Epithelial cell of esophagus (primary cell): ENCODE data around the gene ARMH4.

Experiments
- DNase-seq: peaks from one replicate; pipeline ENCODE4 v3.0.0; 2010; ENCODE audit warnings: low read depth
- H3K4me3 ChIP-seq: 2 replicates; pipeline ENCODE4 v1.5.1; 2011; ENCODE audit warnings: mild to moderate bottlenecking, low read length, control low read depth
- TF ChIP-seq, protein P1 (sequence below): IDR thresholded peaks from 2 replicates; pipeline ENCODE4 v1.5.1; 2011; ENCODE audit warnings: low read depth, mild to moderate bottlenecking, low read length, control low read depth, inconsistent platforms; ENCODE audit not compliant: insufficient read depth; ENCODE audit errors: missing control alignments

ARMH4 gene

DNA sequence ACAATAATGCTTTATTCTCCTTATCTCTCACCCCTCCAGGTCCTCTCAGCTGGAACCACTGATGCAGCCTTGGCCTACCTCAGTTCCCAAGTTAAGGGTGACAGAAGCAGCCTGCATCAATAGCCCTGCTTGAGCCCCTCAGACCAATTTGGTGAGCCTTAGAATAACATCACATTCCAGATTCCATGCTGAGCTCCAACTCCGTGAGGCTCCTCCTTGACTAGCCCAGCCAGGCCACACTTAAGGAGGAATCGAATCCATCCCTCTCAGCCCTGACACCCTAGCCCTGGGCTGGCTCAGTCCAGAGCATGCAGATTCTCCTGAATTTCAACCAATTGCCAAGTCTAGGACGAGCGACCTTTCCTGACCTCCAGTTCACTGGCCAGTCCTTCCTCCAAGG lies 91.1 kb downstream of the ARMH4 start:
- TF ChIP-seq, protein P1, sequence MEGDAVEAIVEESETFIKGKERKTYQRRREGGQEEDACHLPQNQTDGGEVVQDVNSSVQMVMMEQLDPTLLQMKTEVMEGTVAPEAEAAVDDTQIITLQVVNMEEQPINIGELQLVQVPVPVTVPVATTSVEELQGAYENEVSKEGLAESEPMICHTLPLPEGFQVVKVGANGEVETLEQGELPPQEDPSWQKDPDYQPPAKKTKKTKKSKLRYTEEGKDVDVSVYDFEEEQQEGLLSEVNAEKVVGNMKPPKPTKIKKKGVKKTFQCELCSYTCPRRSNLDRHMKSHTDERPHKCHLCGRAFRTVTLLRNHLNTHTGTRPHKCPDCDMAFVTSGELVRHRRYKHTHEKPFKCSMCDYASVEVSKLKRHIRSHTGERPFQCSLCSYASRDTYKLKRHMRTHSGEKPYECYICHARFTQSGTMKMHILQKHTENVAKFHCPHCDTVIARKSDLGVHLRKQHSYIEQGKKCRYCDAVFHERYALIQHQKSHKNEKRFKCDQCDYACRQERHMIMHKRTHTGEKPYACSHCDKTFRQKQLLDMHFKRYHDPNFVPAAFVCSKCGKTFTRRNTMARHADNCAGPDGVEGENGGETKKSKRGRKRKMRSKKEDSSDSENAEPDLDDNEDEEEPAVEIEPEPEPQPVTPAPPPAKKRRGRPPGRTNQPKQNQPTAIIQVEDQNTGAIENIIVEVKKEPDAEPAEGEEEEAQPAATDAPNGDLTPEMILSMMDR: no peak
- DNase-seq: no peak
- no peak overlapping the region for H3K4me3 ChIP-seq

DNA sequence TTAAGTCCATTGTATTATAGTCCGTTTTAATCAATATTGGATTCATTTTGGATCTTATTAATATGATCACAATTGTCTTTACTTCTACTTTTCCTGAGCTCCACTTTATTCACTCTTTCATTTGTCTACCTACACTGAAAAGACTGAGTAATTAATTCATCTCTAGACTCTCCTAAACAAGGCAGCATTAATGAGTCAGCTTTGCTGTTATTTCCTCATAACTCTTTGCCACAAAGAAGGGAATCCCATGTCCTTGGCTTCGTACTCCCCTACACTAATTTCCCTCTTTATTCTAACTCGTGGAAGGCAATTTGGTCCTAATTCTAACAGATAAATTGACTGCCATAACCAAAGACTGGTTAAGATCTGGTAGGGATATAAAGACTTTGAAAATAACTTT lies 91.9 kb downstream of the ARMH4 start:
- no peak overlapping the region for H3K4me3 ChIP-seq
- peak; percentile 65 for DNase-seq
- TF ChIP-seq, protein P1: no peak

DNA sequence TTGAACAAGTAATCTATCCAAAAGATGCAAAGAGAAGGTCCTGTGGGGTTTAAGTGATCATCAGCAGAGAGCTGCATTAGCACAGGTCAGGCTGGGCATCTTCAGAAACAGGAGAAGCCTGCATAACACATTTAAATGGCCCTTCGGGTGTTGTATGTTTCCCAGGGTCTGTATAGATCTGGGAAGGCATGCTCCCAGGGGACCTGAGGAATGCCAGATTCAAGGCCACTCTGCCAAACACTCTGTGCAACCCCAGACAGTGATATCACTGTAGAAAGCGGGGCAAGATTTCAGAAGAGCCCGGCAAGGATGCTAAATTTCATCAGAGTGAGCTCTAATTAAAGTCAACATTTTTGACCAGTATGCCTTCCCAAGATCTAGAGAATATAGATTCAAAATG lies 92.9 kb downstream of the ARMH4 start:
- TF ChIP-seq, protein P1: no peak
- no peak for DNase-seq
- no peak overlapping the region for H3K4me3 ChIP-seq

DNA sequence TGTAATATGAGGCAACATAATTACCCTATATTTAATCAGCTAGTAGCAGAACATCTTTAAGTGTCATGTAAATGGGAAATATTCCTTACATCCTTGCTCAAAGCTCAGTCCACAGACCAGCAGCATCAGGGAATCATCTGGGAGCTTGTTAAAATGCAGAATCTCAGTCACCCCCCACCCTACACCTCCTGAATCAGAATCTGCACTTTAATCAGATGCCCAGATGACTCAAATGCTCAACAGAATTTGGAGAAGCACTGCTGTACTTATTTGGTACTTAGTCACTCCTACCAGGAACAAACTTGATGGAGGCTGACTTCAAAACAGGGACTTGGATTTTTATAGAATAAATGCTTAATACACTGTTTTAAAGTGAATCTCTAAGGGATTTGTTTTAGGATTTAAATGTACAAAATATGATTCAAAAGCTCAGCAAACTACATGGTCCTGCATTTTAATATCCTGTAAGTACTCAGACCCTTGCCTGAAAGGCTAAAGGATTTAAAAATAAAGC lies 96.5 kb downstream of the ARMH4 start:
- TF ChIP-seq, protein P1: no peak
- DNase-seq: no peak
- H3K4me3 ChIP-seq: no peak overlapping the region

DNA sequence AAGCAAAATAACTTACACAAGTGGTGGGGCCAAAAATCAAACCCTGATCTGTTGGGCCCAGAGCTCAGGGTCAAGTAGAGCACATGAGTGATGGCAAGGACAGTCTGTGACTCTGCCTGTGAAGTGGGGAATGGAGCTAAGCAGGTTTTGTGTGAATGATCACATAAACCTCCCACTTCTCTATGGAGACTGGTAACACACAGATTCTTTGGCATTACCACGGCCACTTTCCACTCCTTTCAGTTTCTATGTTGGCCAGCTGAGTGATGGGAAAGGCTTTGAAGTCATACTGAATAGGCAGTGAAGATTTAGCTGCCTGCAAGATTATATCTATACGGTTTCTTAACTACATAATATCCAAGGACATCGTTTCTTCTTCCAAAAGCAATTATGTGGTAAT lies 97.9 kb downstream of the ARMH4 start:
- DNase-seq: no peak
- no peak overlapping the region for H3K4me3 ChIP-seq
- TF ChIP-seq, protein P1: no peak

DNA sequence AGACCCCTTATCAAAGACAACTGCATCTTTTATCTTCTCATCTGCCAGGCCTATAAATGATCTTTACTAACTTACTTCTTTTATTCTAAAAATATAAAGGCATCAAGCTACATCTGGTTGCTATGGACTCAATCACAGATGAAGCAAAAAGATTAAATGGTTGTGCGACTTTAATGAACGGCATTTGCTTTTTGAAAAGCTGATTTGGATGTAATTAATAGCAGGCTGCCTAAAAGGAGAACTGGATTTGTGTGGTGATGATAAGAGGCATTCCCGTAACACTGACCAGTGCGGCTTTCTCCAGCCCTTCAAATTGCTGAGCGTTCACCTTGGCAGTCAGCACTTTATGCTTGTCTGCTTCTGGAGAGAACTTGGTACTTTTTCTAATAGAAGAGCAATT lies 103.8 kb downstream of the ARMH4 start:
- no peak for DNase-seq
- no peak overlapping the region for H3K4me3 ChIP-seq
- TF ChIP-seq, protein P1: no peak

DNA sequence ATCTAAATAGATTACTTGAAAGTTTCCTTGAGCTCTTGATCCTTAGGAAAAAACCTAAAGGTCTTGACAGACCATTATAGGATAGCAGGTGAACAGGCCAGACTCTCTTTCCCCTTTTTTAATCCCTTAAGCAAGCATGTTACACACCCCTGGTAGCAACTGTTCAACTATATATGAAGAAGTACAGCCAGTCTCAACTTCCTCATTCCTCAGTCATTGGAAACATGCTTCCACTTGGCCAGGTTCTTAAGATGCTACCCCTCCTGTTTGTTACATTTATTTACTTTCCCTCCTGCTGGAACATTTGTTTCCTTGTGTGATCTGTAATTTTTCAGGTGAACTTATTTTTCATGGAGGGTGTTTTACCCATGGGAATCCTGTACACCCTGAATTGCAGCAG lies 124.1 kb downstream of the ARMH4 start:
- TF ChIP-seq, protein P1: no peak
- H3K4me3 ChIP-seq: no peak overlapping the region
- DNase-seq: peak; percentile 77
